IMR-90 (cell line): ENCODE data around the gene PKP4.

Source experiments
- BHLHE40 ChIP-seq: fragments of 150-350 bp; IDR thresholded peaks from 2 replicates; pipeline ENCODE4 v1.6.1; 2016; ENCODE audit warnings: mild to moderate bottlenecking, low read depth, low read length
- CEBPB ChIP-seq: IDR thresholded peaks from 2 replicates; pipeline ENCODE4 v1.6.1; 2012; ENCODE audit warnings: low read depth, low read length, improper control_type of control experiment
- MXI1 ChIP-seq: IDR thresholded peaks from 2 replicates; pipeline ENCODE4 v1.6.1; 2012; ENCODE audit warnings: low read depth, mild to moderate bottlenecking, low read length, moderate library complexity, borderline replicate concordance
- POLR2A ChIP-seq: IDR thresholded peaks from 2 replicates; pipeline ENCODE4 v1.6.1; 2012; ENCODE audit warnings: mild to moderate bottlenecking, low read depth, low read length
- RAD21 ChIP-seq: IDR thresholded peaks from 2 replicates; pipeline ENCODE4 v1.6.1; 2012; ENCODE audit warnings: low read length, improper control_type of control experiment
- RCOR1 ChIP-seq: IDR thresholded peaks from 2 replicates; pipeline ENCODE4 v1.6.1; 2012; ENCODE audit warnings: mild to moderate bottlenecking, low read length, improper control_type of control experiment; ENCODE audit not compliant: insufficient replicate concordance
- RFX5 ChIP-seq: IDR thresholded peaks from 2 replicates; pipeline ENCODE4 v1.8.0; 2012; ENCODE audit warnings: low read depth, mild to moderate bottlenecking, low read length, moderate library complexity
- SMC3 ChIP-seq: fragments of 150-350 bp; IDR thresholded peaks from 2 replicates; pipeline ENCODE4 v1.6.1; 2016; ENCODE audit warnings: low read depth, mild to moderate bottlenecking, antibody characterized with exemption, low read length, moderate library complexity
- USF2 ChIP-seq: fragments of 150-350 bp; IDR thresholded peaks from 2 replicates; pipeline ENCODE4 v1.6.1; 2017; ENCODE audit warnings: mild to moderate bottlenecking, antibody characterized with exemption, low read length, low read depth
- TF ChIP-seq, protein P1 (sequence below): conservative IDR thresholded peaks from 2 replicates; pipeline ENCODE4 v1.5.1; 2012; ENCODE audit warnings: mild to moderate bottlenecking, low read depth, low read length, improper control_type of control experiment
- TF ChIP-seq, protein P2 (sequence below): fragments of 150-350 bp; IDR thresholded peaks from 2 replicates; pipeline ENCODE4 v1.6.1; 2016; ENCODE audit warnings: low read depth, mild to moderate bottlenecking, low read length, moderate library complexity, borderline replicate concordance

- TF ChIP-seq USF2 (no peak), RAD21 (no peak), SMC3 (no peak), RFX5 (no peak), CEBPB (no peak), BHLHE40 (no peak), POLR2A (no peak), RCOR1 (no peak), MXI1 (no peak)
- TF ChIP-seq, protein P1, sequence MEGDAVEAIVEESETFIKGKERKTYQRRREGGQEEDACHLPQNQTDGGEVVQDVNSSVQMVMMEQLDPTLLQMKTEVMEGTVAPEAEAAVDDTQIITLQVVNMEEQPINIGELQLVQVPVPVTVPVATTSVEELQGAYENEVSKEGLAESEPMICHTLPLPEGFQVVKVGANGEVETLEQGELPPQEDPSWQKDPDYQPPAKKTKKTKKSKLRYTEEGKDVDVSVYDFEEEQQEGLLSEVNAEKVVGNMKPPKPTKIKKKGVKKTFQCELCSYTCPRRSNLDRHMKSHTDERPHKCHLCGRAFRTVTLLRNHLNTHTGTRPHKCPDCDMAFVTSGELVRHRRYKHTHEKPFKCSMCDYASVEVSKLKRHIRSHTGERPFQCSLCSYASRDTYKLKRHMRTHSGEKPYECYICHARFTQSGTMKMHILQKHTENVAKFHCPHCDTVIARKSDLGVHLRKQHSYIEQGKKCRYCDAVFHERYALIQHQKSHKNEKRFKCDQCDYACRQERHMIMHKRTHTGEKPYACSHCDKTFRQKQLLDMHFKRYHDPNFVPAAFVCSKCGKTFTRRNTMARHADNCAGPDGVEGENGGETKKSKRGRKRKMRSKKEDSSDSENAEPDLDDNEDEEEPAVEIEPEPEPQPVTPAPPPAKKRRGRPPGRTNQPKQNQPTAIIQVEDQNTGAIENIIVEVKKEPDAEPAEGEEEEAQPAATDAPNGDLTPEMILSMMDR = no peak
- TF ChIP-seq, protein P2, sequence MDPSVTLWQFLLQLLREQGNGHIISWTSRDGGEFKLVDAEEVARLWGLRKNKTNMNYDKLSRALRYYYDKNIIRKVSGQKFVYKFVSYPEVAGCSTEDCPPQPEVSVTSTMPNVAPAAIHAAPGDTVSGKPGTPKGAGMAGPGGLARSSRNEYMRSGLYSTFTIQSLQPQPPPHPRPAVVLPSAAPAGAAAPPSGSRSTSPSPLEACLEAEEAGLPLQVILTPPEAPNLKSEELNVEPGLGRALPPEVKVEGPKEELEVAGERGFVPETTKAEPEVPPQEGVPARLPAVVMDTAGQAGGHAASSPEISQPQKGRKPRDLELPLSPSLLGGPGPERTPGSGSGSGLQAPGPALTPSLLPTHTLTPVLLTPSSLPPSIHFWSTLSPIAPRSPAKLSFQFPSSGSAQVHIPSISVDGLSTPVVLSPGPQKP = no peak
Measured at GRCh38 chr2:158661231-158661630, 204.5 kb downstream of the PKP4 start.
